ENCODE data around the gene HAL.

GRCh38 chr12:95967301-95967700 lies 28.8 kb downstream of the HAL start:
- TF ChIP-seq ZNF114 (tag by site-specific recombination; IDR thresholded peaks at IDR 0.05): no peak
- TF ChIP-seq, protein P1, sequence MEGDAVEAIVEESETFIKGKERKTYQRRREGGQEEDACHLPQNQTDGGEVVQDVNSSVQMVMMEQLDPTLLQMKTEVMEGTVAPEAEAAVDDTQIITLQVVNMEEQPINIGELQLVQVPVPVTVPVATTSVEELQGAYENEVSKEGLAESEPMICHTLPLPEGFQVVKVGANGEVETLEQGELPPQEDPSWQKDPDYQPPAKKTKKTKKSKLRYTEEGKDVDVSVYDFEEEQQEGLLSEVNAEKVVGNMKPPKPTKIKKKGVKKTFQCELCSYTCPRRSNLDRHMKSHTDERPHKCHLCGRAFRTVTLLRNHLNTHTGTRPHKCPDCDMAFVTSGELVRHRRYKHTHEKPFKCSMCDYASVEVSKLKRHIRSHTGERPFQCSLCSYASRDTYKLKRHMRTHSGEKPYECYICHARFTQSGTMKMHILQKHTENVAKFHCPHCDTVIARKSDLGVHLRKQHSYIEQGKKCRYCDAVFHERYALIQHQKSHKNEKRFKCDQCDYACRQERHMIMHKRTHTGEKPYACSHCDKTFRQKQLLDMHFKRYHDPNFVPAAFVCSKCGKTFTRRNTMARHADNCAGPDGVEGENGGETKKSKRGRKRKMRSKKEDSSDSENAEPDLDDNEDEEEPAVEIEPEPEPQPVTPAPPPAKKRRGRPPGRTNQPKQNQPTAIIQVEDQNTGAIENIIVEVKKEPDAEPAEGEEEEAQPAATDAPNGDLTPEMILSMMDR (tag by site-specific recombination; IDR thresholded peaks at IDR 0.05): no peak
- TF ChIP-seq TCF7L2 (IDR thresholded peaks at IDR 0.05; ENCODE audit: borderline replicate concordance, low read depth, low read length): no peak
- TF ChIP-seq ZNF274 (IDR thresholded peaks at IDR 0.05; ENCODE audit: low read length): no peak
- TF ChIP-seq ZNF274 (tag by site-specific recombination; IDR thresholded peaks at IDR 0.05; ENCODE audit: borderline replicate concordance): no peak
- TF ChIP-seq SP7 (tag by site-specific recombination; IDR thresholded peaks at IDR 0.05): no peak
- TF ChIP-seq ZNF777 (tag by site-specific recombination; IDR thresholded peaks at IDR 0.05; ENCODE audit: borderline replicate concordance): no peak
- no peak for TF ChIP-seq ZNF121 (tag by site-specific recombination; IDR thresholded peaks at IDR 0.05)
- TF ChIP-seq KLF16 (tag by site-specific recombination; IDR thresholded peaks at IDR 0.05): no peak
